IPS DF 6.9 (cell line): ENCODE results near the gene ZNG1F.
"Not testable (repeated sequence)": the region's sequence is repeated elsewhere in the genome, so short reads cannot be mapped to it uniquely, and the experiment has no call there.

Source experiments
- DNase-seq: peaks from one replicate; pipeline ENCODE4 v3.0.0-alpha.2; 2013; ENCODE audit warnings: low read depth, low spot score
- H3K27ac ChIP-seq: one replicate; pipeline ENCODE4 v1.5.1; 2013; ENCODE audit warnings: low read length, control low read depth
- H3K27me3 ChIP-seq: 2 replicates; pipeline ENCODE4 v1.6.1; 2013; ENCODE audit warnings: mild to moderate bottlenecking, low read length; ENCODE audit not compliant: control insufficient read depth, insufficient read depth
- H3K36me3 ChIP-seq: 2 replicates; pipeline ENCODE4 v1.6.1; 2013; ENCODE audit warnings: low read length; ENCODE audit not compliant: control insufficient read depth, insufficient read depth
- H3K4me1 ChIP-seq: 2 replicates; pipeline ENCODE4 v1.6.1; 2013; ENCODE audit warnings: low read length; ENCODE audit not compliant: control insufficient read depth, insufficient read depth
- H3K4me3 ChIP-seq: 2 replicates; pipeline ENCODE4 v1.5.1; 2013; ENCODE audit warnings: mild to moderate bottlenecking, low read length
- H3K9me3 ChIP-seq: 2 replicates; pipeline ENCODE4 v1.6.1; 2013; ENCODE audit warnings: low read length, inconsistent platforms; ENCODE audit not compliant: control insufficient read depth, insufficient read depth
- WGBS: extraction: QIAGEN DNeasy Blood & Tissue Kit; methylation state at CpG from one replicate; pipeline ENCODE4 v1.1.7; 2013; ENCODE audit warnings: mixed read lengths, missing lambda C conversion rate; ENCODE audit not compliant: insufficient read length, insufficient coverage; 5-methylcytosine and 5-hydroxymethylcytosine counted together

ZNG1F gene

GRCh38 chr9:41120696-41121095, 68.4 kb downstream of the ZNG1F start:
- not testable (repeated sequence) for H3K36me3 ChIP-seq, H3K9me3 ChIP-seq, DNase-seq, H3K27me3 ChIP-seq, H3K27ac ChIP-seq, H3K4me1 ChIP-seq, H3K4me3 ChIP-seq
- WGBS, result no CpG with 5 or more reads among the region's 4 CpGs

GRCh38 chr9:41119719-41120118, 69.4 kb downstream of the ZNG1F start:
- H3K27ac ChIP-seq, H3K9me3 ChIP-seq, DNase-seq, H3K4me1 ChIP-seq, H3K27me3 ChIP-seq, H3K4me3 ChIP-seq, H3K36me3 ChIP-seq: not testable (repeated sequence)
- WGBS, result no CpG with 5 or more reads among the region's 5 CpGs

- not testable (repeated sequence) for H3K27ac ChIP-seq, H3K4me1 ChIP-seq, H3K27me3 ChIP-seq, H3K9me3 ChIP-seq, H3K4me3 ChIP-seq, H3K36me3 ChIP-seq, DNase-seq
- no CpG with 5 or more reads among the region's 7 CpGs for WGBS
Observed at GRCh38 chr9:41119311-41119710, 69.8 kb downstream of the ZNG1F start.

GRCh38 chr9:41113348-41113747, 75.8 kb downstream of the ZNG1F start:
- not testable (repeated sequence) for H3K9me3 ChIP-seq, H3K27ac ChIP-seq, H3K27me3 ChIP-seq, H3K36me3 ChIP-seq, H3K4me1 ChIP-seq, H3K4me3 ChIP-seq, DNase-seq
- WGBS, result no CpG with 5 or more reads among the region's 14 CpGs

- H3K9me3 ChIP-seq, H3K4me3 ChIP-seq, DNase-seq, H3K36me3 ChIP-seq, H3K27ac ChIP-seq, H3K27me3 ChIP-seq, H3K4me1 ChIP-seq: not testable (repeated sequence)
- WGBS, result no CpG with 5 or more reads among the region's 12 CpGs
Observed at GRCh38 chr9:41111414-41111813, 77.7 kb downstream of the ZNG1F start.

- not testable (repeated sequence) for H3K36me3 ChIP-seq, H3K27ac ChIP-seq, DNase-seq, H3K27me3 ChIP-seq, H3K4me1 ChIP-seq, H3K9me3 ChIP-seq, H3K4me3 ChIP-seq
- WGBS, result no CpG with 5 or more reads among the region's 10 CpGs
Observed at GRCh38 chr9:41110913-41111312, 78.2 kb downstream of the ZNG1F start.

- H3K27ac ChIP-seq, H3K4me1 ChIP-seq, DNase-seq, H3K4me3 ChIP-seq, H3K27me3 ChIP-seq, H3K36me3 ChIP-seq, H3K9me3 ChIP-seq: not testable (repeated sequence)
- WGBS, result no CpG with 5 or more reads among the region's 13 CpGs
Observed at GRCh38 chr9:41109253-41109652, 79.9 kb downstream of the ZNG1F start.

- H3K4me1 ChIP-seq, DNase-seq, H3K36me3 ChIP-seq, H3K27me3 ChIP-seq, H3K9me3 ChIP-seq, H3K4me3 ChIP-seq, H3K27ac ChIP-seq: not testable (repeated sequence)
- WGBS, result no CpG with 5 or more reads among the region's 22 CpGs
Observed at GRCh38 chr9:41108816-41109215, 80.3 kb downstream of the ZNG1F start.

GRCh38 chr9:41106472-41107116, 82.5 kb downstream of the ZNG1F start:
- no CpG with 5 or more reads among the region's 34 CpGs for WGBS
- DNase-seq, H3K36me3 ChIP-seq, H3K27ac ChIP-seq, H3K4me3 ChIP-seq, H3K9me3 ChIP-seq, H3K27me3 ChIP-seq, H3K4me1 ChIP-seq: not testable (repeated sequence)

GRCh38 chr9:41105557-41106253, 83.4 kb downstream of the ZNG1F start:
- not testable (repeated sequence) for H3K36me3 ChIP-seq, H3K27ac ChIP-seq, H3K9me3 ChIP-seq, H3K27me3 ChIP-seq, DNase-seq, H3K4me1 ChIP-seq, H3K4me3 ChIP-seq
- no CpG with 5 or more reads among the region's 13 CpGs for WGBS

GRCh38 chr9:41104542-41104941, 84.6 kb downstream of the ZNG1F start:
- not testable (repeated sequence) for H3K4me1 ChIP-seq, H3K4me3 ChIP-seq, DNase-seq, H3K27ac ChIP-seq, H3K27me3 ChIP-seq, H3K9me3 ChIP-seq, H3K36me3 ChIP-seq
- no CpG with 5 or more reads among the region's 19 CpGs for WGBS
